Middle frontal gyrus (tissue), 1 donor: ENCODE results near the gene SLC4A4.
A peak's percentile ranks its signal among the peaks of the same experiment; 100 is the strongest.

ENCODE experiments used
- DNase-seq: peaks from one replicate; pipeline ENCODE4 v3.0.0-alpha.2; 2015; ENCODE audit warnings: low spot score; ENCODE audit errors: extremely low spot score

SLC4A4 gene

GRCh38 chr4:71356924-71357663, 18.3 kb downstream of the SLC4A4 start:
- DNase-seq, result no peak

GRCh38 chr4:71360844-71361243, 22.0 kb downstream of the SLC4A4 start:
- DNase-seq, result no peak

- no peak for DNase-seq
Observed at GRCh38 chr4:71361476-71361875, 22.7 kb downstream of the SLC4A4 start.

GRCh38 chr4:71366766-71367165, 27.9 kb downstream of the SLC4A4 start:
- DNase-seq, result no peak

GRCh38 chr4:71367546-71367945, 28.7 kb downstream of the SLC4A4 start:
- DNase-seq, result no peak

- DNase-seq, result no peak
Observed at GRCh38 chr4:71368906-71369305, 30.1 kb downstream of the SLC4A4 start.

- DNase-seq, result no peak
Observed at GRCh38 chr4:71369536-71369935, 30.7 kb downstream of the SLC4A4 start.

GRCh38 chr4:71375494-71375893, 36.7 kb downstream of the SLC4A4 start:
- DNase-seq, result no peak

- no peak for DNase-seq
Observed at GRCh38 chr4:71377561-71377960, 38.7 kb downstream of the SLC4A4 start.

GRCh38 chr4:71379126-71379525, 40.3 kb downstream of the SLC4A4 start:
- DNase-seq, result no peak

GRCh38 chr4:71380788-71381187, 42.0 kb downstream of the SLC4A4 start:
- peak; percentile 47 for DNase-seq

- no peak for DNase-seq
Observed at GRCh38 chr4:71382125-71382899, 43.5 kb downstream of the SLC4A4 start.

- no peak for DNase-seq
Observed at GRCh38 chr4:71382900-71383560, 44.2 kb downstream of the SLC4A4 start.

- no peak for DNase-seq
Observed at GRCh38 chr4:71383984-71384383, 45.2 kb downstream of the SLC4A4 start.

- no peak for DNase-seq
Observed at GRCh38 chr4:71389149-71389827, 50.5 kb downstream of the SLC4A4 start.

- DNase-seq, result no peak
Observed at GRCh38 chr4:71392109-71392508, 53.3 kb downstream of the SLC4A4 start.

GRCh38 chr4:71396382-71396781, 57.6 kb downstream of the SLC4A4 start:
- no peak for DNase-seq

- no peak for DNase-seq
Observed at GRCh38 chr4:71400810-71401209, 62.0 kb downstream of the SLC4A4 start.

- no peak for DNase-seq
Observed at GRCh38 chr4:71402616-71403015, 63.8 kb downstream of the SLC4A4 start.

- DNase-seq, result no peak
Observed at GRCh38 chr4:71404049-71404448, 65.2 kb downstream of the SLC4A4 start.

- DNase-seq, result no peak
Observed at GRCh38 chr4:71405791-71406190, 67.0 kb downstream of the SLC4A4 start.
